WTC11 (cell line): ENCODE measurements around the gene RUVBL1.

ENCODE experiments used
- CREM ChIP-seq: sonication (generic); formaldehyde crosslinking; IDR thresholded peaks from 2 replicates; pipeline ENCODE4 v1.8.1; 2022; ENCODE audit warnings: mild to moderate bottlenecking, missing genetic modification reagents, moderate library complexity
- ELF4 ChIP-seq: sonication (generic); formaldehyde crosslinking; IDR thresholded peaks from 2 replicates; pipeline ENCODE4 v1.8.1; 2022; ENCODE audit warnings: low read depth, mild to moderate bottlenecking, moderate library complexity, missing genetic modification reagents
- NFATC4 ChIP-seq: fragments of 250-450 bp; sonication (Bioruptor Pico); IDR thresholded peaks from 2 replicates; pipeline ENCODE4 v1.9.0; 2021; ENCODE audit warnings: mild to moderate bottlenecking
- NR1H2 ChIP-seq: sonication (generic); formaldehyde crosslinking; IDR thresholded peaks from 2 replicates; pipeline ENCODE4 v1.9.0; 2021; ENCODE audit warnings: mild to moderate bottlenecking, moderate library complexity, missing genetic modification reagents
- NR2C2 ChIP-seq: sonication (generic); formaldehyde crosslinking; IDR thresholded peaks from 2 replicates; pipeline ENCODE4 v1.8.0; 2022; ENCODE audit warnings: mild to moderate bottlenecking, missing genetic modification reagents
- TEAD4 ChIP-seq: sonication (generic); formaldehyde crosslinking; IDR thresholded peaks from 2 replicates; pipeline ENCODE4 v1.8.0; 2022; ENCODE audit warnings: mild to moderate bottlenecking, missing genetic modification reagents
- TF ChIP-seq, protein P1 (sequence below): fragments of 200-600 bp; IDR thresholded peaks from 2 replicates; pipeline ENCODE4 v1.8.0; 2022; ENCODE audit warnings: antibody characterized with exemption
- TF ChIP-seq, protein P2 (sequence below): sonication (generic); formaldehyde crosslinking; IDR thresholded peaks from 2 replicates; pipeline ENCODE4 v1.8.0; 2022; ENCODE audit warnings: mild to moderate bottlenecking, missing genetic modification reagents
- TF ChIP-seq, protein P3 (sequence below): sonication (generic); formaldehyde crosslinking; IDR thresholded peaks from 2 replicates; pipeline ENCODE4 v1.8.0; 2022; ENCODE audit warnings: mild to moderate bottlenecking, missing genetic modification reagents
- TF ChIP-seq, protein P4 (sequence below): sonication (generic); formaldehyde crosslinking; IDR thresholded peaks from 2 replicates; pipeline ENCODE4 v1.8.0; 2023; ENCODE audit warnings: missing genetic modification reagents
- TF ChIP-seq, protein P5 (sequence below): sonication (generic); formaldehyde crosslinking; conservative IDR thresholded peaks from 2 replicates; pipeline ENCODE4 v1.8.1; 2022; ENCODE audit warnings: mild to moderate bottlenecking, missing genetic modification reagents
- TF ChIP-seq, protein P6 (sequence below): sonication (generic); formaldehyde crosslinking; IDR thresholded peaks from 2 replicates; pipeline ENCODE4 v1.8.1; 2023; ENCODE audit warnings: mild to moderate bottlenecking, missing genetic modification reagents, moderate library complexity
- TF ChIP-seq, protein P7 (sequence below): sonication (generic); formaldehyde crosslinking; IDR thresholded peaks from 2 replicates; pipeline ENCODE4 v1.8.0; 2022; ENCODE audit warnings: mild to moderate bottlenecking, missing genetic modification reagents

DNA sequence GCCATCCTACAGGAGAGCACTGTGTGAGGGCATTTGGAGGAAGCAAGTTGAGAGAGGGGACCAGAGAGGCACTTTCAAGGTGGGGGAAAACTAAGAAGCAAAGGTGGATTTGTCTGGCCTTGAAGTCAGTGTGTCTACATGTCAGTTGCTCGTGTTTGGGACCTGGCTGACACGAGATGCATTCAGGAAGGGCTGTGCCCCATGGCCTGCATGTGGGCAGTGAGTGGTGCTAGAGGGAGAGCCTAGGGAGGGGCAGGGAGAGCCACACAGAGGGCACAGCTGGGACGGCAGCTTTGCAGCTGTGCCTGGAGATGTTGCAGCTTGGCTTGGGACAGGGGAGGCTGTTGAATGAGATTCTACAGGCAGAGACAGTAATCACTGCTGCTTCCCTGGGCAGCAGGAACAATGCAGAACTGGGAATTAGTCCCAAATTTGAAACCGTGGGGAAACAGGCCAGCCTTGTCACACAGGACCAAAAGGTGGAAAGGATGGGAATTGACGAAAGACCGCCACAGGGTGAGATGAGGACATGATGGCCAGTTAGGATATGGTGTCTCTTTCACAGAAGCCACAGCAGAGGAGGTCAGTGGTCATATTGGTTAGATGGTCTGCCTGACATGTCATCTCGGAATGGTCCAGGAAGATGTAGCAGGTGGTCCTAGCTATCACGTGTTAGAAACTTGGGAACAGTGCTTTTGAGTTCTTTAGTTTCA lies 61.4 kb downstream of the RUVBL1 start:
- TF ChIP-seq NFATC4 (CRISPR knock-in tag) (no peak), NR1H2 (CRISPR knock-in tag) (no peak), NR2C2 (CRISPR knock-in tag) (no peak), CREM (CRISPR knock-in tag) (no peak), ELF4 (CRISPR knock-in tag) (no peak), TEAD4 (CRISPR knock-in tag) (no peak)
- TF ChIP-seq, protein P1, sequence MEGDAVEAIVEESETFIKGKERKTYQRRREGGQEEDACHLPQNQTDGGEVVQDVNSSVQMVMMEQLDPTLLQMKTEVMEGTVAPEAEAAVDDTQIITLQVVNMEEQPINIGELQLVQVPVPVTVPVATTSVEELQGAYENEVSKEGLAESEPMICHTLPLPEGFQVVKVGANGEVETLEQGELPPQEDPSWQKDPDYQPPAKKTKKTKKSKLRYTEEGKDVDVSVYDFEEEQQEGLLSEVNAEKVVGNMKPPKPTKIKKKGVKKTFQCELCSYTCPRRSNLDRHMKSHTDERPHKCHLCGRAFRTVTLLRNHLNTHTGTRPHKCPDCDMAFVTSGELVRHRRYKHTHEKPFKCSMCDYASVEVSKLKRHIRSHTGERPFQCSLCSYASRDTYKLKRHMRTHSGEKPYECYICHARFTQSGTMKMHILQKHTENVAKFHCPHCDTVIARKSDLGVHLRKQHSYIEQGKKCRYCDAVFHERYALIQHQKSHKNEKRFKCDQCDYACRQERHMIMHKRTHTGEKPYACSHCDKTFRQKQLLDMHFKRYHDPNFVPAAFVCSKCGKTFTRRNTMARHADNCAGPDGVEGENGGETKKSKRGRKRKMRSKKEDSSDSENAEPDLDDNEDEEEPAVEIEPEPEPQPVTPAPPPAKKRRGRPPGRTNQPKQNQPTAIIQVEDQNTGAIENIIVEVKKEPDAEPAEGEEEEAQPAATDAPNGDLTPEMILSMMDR: no peak
- TF ChIP-seq, protein P2, sequence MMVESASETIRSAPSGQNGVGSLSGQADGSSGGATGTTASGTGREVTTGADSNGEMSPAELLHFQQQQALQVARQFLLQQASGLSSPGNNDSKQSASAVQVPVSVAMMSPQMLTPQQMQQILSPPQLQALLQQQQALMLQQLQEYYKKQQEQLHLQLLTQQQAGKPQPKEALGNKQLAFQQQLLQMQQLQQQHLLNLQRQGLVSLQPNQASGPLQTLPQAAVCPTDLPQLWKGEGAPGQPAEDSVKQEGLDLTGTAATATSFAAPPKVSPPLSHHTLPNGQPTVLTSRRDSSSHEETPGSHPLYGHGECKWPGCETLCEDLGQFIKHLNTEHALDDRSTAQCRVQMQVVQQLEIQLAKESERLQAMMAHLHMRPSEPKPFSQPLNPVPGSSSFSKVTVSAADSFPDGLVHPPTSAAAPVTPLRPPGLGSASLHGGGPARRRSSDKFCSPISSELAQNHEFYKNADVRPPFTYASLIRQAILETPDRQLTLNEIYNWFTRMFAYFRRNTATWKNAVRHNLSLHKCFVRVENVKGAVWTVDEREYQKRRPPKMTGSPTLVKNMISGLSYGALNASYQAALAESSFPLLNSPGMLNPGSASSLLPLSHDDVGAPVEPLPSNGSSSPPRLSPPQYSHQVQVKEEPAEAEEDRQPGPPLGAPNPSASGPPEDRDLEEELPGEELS (CRISPR knock-in tag): no peak
- TF ChIP-seq, protein P3, sequence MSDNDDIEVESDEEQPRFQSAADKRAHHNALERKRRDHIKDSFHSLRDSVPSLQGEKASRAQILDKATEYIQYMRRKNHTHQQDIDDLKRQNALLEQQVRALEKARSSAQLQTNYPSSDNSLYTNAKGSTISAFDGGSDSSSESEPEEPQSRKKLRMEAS (CRISPR knock-in tag): no peak
- TF ChIP-seq, protein P4, sequence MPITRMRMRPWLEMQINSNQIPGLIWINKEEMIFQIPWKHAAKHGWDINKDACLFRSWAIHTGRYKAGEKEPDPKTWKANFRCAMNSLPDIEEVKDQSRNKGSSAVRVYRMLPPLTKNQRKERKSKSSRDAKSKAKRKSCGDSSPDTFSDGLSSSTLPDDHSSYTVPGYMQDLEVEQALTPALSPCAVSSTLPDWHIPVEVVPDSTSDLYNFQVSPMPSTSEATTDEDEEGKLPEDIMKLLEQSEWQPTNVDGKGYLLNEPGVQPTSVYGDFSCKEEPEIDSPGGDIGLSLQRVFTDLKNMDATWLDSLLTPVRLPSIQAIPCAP: no peak
- TF ChIP-seq, protein P5, sequence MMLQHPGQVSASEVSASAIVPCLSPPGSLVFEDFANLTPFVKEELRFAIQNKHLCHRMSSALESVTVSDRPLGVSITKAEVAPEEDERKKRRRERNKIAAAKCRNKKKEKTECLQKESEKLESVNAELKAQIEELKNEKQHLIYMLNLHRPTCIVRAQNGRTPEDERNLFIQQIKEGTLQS (CRISPR knock-in tag): no peak
- TF ChIP-seq, protein P6, sequence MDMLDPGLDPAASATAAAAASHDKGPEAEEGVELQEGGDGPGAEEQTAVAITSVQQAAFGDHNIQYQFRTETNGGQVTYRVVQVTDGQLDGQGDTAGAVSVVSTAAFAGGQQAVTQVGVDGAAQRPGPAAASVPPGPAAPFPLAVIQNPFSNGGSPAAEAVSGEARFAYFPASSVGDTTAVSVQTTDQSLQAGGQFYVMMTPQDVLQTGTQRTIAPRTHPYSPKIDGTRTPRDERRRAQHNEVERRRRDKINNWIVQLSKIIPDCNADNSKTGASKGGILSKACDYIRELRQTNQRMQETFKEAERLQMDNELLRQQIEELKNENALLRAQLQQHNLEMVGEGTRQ (CRISPR knock-in tag): no peak
- TF ChIP-seq, protein P7, sequence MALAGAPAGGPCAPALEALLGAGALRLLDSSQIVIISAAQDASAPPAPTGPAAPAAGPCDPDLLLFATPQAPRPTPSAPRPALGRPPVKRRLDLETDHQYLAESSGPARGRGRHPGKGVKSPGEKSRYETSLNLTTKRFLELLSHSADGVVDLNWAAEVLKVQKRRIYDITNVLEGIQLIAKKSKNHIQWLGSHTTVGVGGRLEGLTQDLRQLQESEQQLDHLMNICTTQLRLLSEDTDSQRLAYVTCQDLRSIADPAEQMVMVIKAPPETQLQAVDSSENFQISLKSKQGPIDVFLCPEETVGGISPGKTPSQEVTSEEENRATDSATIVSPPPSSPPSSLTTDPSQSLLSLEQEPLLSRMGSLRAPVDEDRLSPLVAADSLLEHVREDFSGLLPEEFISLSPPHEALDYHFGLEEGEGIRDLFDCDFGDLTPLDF (CRISPR knock-in tag): no peak
